ENCODE data around the gene TAF4. TPM values are rescaled to one million over a fixed set of nuclear protein-coding genes. Genes with fewer than 3 reads are reported as not detected.

The TAF4 gene
- total RNA-seq, 3 donors from 2014 or later, result 11.1 to 13.0 (median 12.7) TPM

DNA sequence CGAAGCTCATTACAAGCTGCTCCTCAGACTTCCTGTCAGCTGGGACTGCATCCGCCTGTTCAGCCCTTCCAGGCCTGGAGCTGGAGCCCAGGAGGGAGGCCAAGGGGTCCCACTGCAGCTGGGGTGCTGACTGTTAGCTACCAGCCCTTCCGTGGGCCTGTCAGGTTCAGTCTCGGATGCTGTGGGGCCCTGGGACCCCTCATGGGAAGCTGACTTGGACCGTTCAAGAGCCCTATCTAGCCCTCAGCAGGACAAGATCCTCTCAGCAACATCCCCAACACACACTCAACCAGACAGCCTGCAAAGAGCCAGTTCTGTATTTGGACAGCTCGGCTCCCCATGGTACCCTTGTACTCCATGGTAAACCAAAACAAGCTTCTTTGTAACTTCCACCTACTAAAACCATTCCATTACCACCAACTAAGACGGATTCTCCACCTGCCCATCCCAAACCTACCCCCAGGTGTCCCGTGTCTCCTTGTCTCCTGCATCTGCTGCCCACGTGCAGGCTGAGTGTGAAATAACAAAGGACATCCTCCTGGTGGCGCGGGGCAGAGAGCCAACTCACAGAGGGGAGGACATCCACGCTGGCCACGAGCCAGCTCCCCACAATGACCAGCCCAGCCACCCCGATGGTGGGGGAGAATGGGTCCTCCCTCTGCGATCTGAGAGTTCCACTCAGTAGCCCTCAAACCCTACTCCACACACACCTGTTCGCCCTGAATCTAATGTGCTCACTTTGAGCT, 111.2 kb downstream of the TAF4 start:
- peak in 1 of 2 donors; percentile 34 for DNase-seq (ENCODE audit: low spot score in 2 of 2)
- no peaks in the 10 kb centered on the region for H3K4me1 ChIP-seq
- no peaks in the 10 kb centered on the region for H3K36me3 ChIP-seq
- H3K9me3 ChIP-seq, result no peaks in the 10 kb centered on the region
- H3K4me3 ChIP-seq, result no peak overlapping the region
- no peak for TF ChIP-seq POLR2AphosphoS5 (IDR thresholded peaks at IDR 0.05)
- TF ChIP-seq, protein P1, sequence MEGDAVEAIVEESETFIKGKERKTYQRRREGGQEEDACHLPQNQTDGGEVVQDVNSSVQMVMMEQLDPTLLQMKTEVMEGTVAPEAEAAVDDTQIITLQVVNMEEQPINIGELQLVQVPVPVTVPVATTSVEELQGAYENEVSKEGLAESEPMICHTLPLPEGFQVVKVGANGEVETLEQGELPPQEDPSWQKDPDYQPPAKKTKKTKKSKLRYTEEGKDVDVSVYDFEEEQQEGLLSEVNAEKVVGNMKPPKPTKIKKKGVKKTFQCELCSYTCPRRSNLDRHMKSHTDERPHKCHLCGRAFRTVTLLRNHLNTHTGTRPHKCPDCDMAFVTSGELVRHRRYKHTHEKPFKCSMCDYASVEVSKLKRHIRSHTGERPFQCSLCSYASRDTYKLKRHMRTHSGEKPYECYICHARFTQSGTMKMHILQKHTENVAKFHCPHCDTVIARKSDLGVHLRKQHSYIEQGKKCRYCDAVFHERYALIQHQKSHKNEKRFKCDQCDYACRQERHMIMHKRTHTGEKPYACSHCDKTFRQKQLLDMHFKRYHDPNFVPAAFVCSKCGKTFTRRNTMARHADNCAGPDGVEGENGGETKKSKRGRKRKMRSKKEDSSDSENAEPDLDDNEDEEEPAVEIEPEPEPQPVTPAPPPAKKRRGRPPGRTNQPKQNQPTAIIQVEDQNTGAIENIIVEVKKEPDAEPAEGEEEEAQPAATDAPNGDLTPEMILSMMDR (IDR thresholded peaks at IDR 0.05), result no peak
- TF ChIP-seq POLR2A (IDR thresholded peaks at IDR 0.05), result no peak
- intact Hi-C loops (cut with DNase I; ENCODE audit: low total_unique reads), result no loop called here
- peaks cover 0 to 20% of the 10 kb centered on the region in 2 donors for H3K27me3 ChIP-seq
- no peak overlapping the region for H3K27ac ChIP-seq

DNA sequence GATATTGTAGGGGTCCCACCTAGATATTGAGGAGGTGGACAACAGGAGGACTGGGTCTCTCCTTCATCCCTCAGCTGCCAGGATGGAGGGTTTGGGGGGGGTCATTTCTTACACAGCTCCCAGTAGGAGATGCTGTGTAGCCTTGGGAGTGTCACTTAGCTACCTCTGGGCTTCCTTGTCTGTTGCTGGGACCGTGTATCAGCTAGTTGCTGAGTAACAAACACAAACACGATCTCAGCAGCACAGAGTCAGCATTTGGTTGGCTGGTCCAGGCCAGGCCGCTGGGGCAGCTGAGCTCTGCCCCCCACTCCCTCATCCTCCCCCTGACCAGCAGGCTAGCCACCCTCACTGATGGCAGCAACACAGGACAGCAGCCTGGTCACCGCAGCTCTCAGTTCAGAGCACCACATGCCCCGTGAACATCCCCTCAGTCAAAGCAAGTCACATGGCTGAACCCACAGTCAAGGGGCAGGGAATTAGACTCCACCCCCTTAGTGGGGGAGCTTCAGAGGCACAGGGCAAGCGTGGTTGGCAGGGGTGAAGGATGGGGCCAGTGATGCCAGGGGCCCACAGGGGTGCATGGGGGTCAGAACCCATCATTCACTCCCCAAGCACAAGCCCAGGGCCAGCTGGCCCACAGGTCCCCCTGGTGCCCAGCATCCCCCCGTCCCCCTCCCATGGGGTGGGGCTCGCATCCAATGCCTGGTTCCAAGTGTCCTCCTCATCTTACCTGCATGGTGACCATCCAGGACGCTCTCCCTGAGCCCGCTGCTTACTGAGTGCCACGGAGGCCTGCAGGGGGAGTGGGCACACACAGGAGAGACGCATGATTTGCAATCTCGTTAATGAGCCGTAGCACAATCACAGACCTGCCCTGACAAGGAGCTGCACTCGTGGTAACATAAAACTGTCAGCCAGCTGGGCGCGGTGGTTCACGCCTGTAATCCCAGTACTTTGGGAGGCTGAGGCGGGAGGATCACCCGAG, 112.4 kb downstream of the TAF4 start:
- H3K4me1 ChIP-seq, result no peaks in the 10 kb centered on the region
- peak in 1 of 2 donors; percentile 35 for DNase-seq (ENCODE audit: low spot score in 2 of 2)
- no peak overlapping the region for H3K27ac ChIP-seq
- H3K4me3 ChIP-seq, result no peak overlapping the region
- no peaks in the 10 kb centered on the region for H3K36me3 ChIP-seq
- intact Hi-C loops (cut with DNase I; ENCODE audit: low total_unique reads), result no loop called here
- TF ChIP-seq POLR2AphosphoS5 (IDR thresholded peaks at IDR 0.05), result no peak
- TF ChIP-seq POLR2A (IDR thresholded peaks at IDR 0.05), result no peak
- TF ChIP-seq, protein P1 (IDR thresholded peaks at IDR 0.05), result no peak
- peaks cover 0 to 20% of the 10 kb centered on the region in 2 donors for H3K27me3 ChIP-seq
- H3K9me3 ChIP-seq, result no peaks in the 10 kb centered on the region

DNA sequence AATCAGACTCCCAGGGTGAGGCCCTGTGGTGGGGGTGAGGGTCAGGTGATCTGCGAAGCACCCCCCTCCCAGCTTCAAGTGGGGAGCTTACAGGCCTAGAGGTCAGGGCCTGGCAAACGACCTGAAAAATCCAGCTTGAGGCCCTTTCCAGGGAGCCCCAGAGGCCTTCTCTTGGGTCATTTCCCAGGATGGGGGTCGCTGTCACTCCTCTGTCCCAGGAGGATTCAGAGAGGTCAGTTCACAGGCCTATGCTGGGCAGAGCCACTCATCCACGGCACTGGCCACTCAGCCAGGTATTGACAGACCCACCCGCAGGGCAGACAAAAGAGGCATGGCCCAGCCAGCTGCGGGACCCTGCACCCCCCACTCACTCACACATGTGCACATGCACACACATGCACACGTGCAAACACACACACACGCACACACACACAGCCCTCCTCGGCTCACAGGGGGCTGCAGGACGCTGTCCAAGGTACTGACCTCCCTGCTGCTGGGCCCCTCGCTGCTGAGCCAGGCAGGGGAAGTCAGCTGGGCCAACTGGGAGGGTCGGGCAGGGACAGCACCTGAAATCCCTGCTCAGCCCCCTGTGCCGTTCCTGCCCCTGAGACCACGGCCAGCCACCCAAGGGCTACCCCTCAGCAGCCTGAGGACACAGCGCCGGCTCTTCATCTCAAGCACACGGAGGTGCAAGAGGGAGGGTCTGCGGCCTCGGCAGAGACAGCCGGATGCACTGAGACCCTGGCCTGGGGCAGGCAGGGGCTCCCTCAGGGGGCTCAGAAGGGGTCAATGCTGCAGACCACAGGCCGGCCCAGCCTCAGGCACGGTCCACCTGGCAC, 113.8 kb downstream of the TAF4 start:
- no peaks in the 10 kb centered on the region for H3K4me1 ChIP-seq
- H3K27ac ChIP-seq, result no peak overlapping the region
- peaks cover 0 to 20% of the 10 kb centered on the region in 2 donors for H3K27me3 ChIP-seq
- TF ChIP-seq, protein P1 (IDR thresholded peaks at IDR 0.05), result no peak
- no peak for TF ChIP-seq POLR2AphosphoS5 (IDR thresholded peaks at IDR 0.05)
- peak in 1 of 2 donors; percentile 24 for DNase-seq (ENCODE audit: low spot score in 2 of 2)
- no peaks in the 10 kb centered on the region for H3K36me3 ChIP-seq
- no peak overlapping the region for H3K4me3 ChIP-seq
- H3K9me3 ChIP-seq, result no peaks in the 10 kb centered on the region
- intact Hi-C loops (cut with DNase I; ENCODE audit: low total_unique reads), result loop anchor here (1.0 kb wide), 1 partner anchor 45 kb away; no protein-coding TSS in a partner anchor

DNA sequence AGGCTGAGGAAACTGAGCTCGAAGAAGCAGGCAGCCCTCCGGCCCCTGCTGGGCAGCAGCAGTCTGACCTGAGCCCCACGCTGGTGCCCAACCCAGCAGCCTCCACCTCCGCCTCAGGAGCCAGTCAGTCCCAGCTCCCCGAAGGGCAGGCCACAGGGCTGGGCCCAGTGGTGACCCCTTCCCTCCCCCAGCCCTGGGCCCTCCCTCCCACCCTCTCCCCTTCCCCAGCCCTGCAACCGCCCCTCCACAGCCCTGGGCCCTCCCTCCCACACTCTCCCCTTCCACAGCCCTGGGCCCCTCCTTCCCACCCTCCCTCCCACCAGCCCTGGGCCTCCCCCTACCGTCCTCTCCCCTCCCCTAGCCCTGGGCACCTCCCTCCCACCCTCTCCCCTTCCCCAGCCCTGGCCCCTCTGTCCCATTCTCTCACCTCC, 115.0 kb downstream of the TAF4 start:
- peak in 1 of 2 donors; percentile 17 for DNase-seq (ENCODE audit: low spot score in 2 of 2)
- TF ChIP-seq POLR2A (IDR thresholded peaks at IDR 0.05) (no peak), POLR2AphosphoS5 (IDR thresholded peaks at IDR 0.05) (no peak)
- TF ChIP-seq, protein P1 (IDR thresholded peaks at IDR 0.05), result no peak
- H3K27ac ChIP-seq, result no peak overlapping the region
- H3K36me3 ChIP-seq, result no peaks in the 10 kb centered on the region
- H3K4me3 ChIP-seq, result no peak overlapping the region
- H3K4me1 ChIP-seq, result no peaks in the 10 kb centered on the region
- peaks cover 0 to 20% of the 10 kb centered on the region in 2 donors for H3K27me3 ChIP-seq
- intact Hi-C loops (cut with DNase I; ENCODE audit: low total_unique reads), result loop anchor here (1.0 kb wide), 1 partner anchor 43 kb away; no protein-coding TSS in a partner anchor
- no peaks in the 10 kb centered on the region for H3K9me3 ChIP-seq
